Measurements from ENCODE around the gene RBM8A.

GRCh38 chr1:145886816-145887215, 40.5 kb downstream of the RBM8A start:
- no peak for TF ChIP-seq YY1 (IDR thresholded peaks at IDR 0.05; ENCODE audit: low read depth)
- no peak for TF ChIP-seq TEAD4 (IDR thresholded peaks at IDR 0.05)
- no peak for TF ChIP-seq MAX (IDR thresholded peaks at IDR 0.05)
- TF ChIP-seq ZBTB7A (IDR thresholded peaks at IDR 0.05; ENCODE audit: low read depth), result no peak
- TF ChIP-seq FOXM1 (IDR thresholded peaks at IDR 0.05; ENCODE audit: borderline replicate concordance, low read depth), result no peak
- TF ChIP-seq USF1 (IDR thresholded peaks at IDR 0.05), result no peak
